ENCODE results near the gene NMU.

Gene NMU

GRCh38 chr4:55618546-55619143 is 17.5 kb downstream of the NMU start:
- TF ChIP-seq TAF1 (IDR thresholded peaks at IDR 0.05; ENCODE audit: borderline replicate concordance, insufficient read depth, low read length), result no peak
- TF ChIP-seq SIN3A (IDR thresholded peaks at IDR 0.05; ENCODE audit: borderline replicate concordance, insufficient read depth, low read length), result no peak
- TF ChIP-seq FOXP2 (optimal IDR thresholded peaks at IDR 0.05; ENCODE audit: borderline replicate concordance, extremely low read depth, extremely low read length, insufficient read depth), result no peak
- no peak for TF ChIP-seq POLR2AphosphoS5 (IDR thresholded peaks at IDR 0.05; ENCODE audit: low read depth, low read length)
- TF ChIP-seq, protein P1, sequence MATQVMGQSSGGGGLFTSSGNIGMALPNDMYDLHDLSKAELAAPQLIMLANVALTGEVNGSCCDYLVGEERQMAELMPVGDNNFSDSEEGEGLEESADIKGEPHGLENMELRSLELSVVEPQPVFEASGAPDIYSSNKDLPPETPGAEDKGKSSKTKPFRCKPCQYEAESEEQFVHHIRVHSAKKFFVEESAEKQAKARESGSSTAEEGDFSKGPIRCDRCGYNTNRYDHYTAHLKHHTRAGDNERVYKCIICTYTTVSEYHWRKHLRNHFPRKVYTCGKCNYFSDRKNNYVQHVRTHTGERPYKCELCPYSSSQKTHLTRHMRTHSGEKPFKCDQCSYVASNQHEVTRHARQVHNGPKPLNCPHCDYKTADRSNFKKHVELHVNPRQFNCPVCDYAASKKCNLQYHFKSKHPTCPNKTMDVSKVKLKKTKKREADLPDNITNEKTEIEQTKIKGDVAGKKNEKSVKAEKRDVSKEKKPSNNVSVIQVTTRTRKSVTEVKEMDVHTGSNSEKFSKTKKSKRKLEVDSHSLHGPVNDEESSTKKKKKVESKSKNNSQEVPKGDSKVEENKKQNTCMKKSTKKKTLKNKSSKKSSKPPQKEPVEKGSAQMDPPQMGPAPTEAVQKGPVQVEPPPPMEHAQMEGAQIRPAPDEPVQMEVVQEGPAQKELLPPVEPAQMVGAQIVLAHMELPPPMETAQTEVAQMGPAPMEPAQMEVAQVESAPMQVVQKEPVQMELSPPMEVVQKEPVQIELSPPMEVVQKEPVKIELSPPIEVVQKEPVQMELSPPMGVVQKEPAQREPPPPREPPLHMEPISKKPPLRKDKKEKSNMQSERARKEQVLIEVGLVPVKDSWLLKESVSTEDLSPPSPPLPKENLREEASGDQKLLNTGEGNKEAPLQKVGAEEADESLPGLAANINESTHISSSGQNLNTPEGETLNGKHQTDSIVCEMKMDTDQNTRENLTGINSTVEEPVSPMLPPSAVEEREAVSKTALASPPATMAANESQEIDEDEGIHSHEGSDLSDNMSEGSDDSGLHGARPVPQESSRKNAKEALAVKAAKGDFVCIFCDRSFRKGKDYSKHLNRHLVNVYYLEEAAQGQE (IDR thresholded peaks at IDR 0.05; ENCODE audit: insufficient read depth in 1 of 2, low read depth in 2 of 2, low read length in 2 of 2), result no peak

GRCh38 chr4:55617587-55618197 is 18.4 kb downstream of the NMU start:
- no peak for TF ChIP-seq FOXP2 (optimal IDR thresholded peaks at IDR 0.05; ENCODE audit: borderline replicate concordance, extremely low read depth, extremely low read length, insufficient read depth)
- no peak for TF ChIP-seq TAF1 (IDR thresholded peaks at IDR 0.05; ENCODE audit: borderline replicate concordance, insufficient read depth, low read length)
- no peak for TF ChIP-seq POLR2AphosphoS5 (IDR thresholded peaks at IDR 0.05; ENCODE audit: low read depth, low read length)
- TF ChIP-seq, protein P1 (IDR thresholded peaks at IDR 0.05; ENCODE audit: insufficient read depth in 1 of 2, low read depth in 2 of 2, low read length in 2 of 2), result no peak
- TF ChIP-seq SIN3A (IDR thresholded peaks at IDR 0.05; ENCODE audit: borderline replicate concordance, insufficient read depth, low read length), result no peak

- TF ChIP-seq, protein P1 (IDR thresholded peaks at IDR 0.05; ENCODE audit: insufficient read depth in 1 of 2, low read depth in 2 of 2, low read length in 2 of 2), result no peak
- TF ChIP-seq FOXP2 (optimal IDR thresholded peaks at IDR 0.05; ENCODE audit: borderline replicate concordance, extremely low read depth, extremely low read length, insufficient read depth), result no peak
Measured at GRCh38 chr4:55615008-55615407, 21.1 kb downstream of the NMU start.

DNA sequence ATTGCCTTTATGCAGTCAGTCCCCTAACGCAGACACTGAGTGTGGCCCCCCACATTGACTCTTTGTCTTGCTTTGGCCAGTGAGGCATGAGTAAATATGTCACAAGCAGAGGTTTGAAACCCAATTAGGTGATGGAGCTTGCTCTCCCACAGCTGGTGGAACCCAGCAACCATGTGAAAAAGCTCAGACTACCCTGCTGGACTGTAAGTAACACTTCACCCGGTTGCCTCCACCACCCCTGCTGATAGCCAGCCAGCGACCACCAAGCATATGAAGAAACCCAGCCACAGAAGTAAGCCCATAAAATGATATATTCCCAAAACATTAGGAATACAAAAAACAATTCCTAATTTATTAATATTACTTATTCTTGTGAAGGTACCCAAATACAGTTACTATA is 22.5 kb downstream of the NMU start:
- TF ChIP-seq POLR2AphosphoS5 (IDR thresholded peaks at IDR 0.05; ENCODE audit: low read depth, low read length) (no peak), TAF1 (IDR thresholded peaks at IDR 0.05; ENCODE audit: borderline replicate concordance, insufficient read depth, low read length) (no peak), SIN3A (IDR thresholded peaks at IDR 0.05; ENCODE audit: borderline replicate concordance, insufficient read depth, low read length) (no peak), FOXP2 (optimal IDR thresholded peaks at IDR 0.05; ENCODE audit: borderline replicate concordance, extremely low read depth, extremely low read length, insufficient read depth) (no peak)
- TF ChIP-seq, protein P1 (IDR thresholded peaks at IDR 0.05; ENCODE audit: insufficient read depth in 1 of 2, low read depth in 2 of 2, low read length in 2 of 2), result no peak
